BE2C (cell line): ENCODE results near the gene SAV1.
"Not testable (repeated sequence)": the region's sequence is repeated elsewhere in the genome, so short reads cannot be mapped to it uniquely, and the experiment has no call there.

Experiments used
- DNase-seq: peaks from one replicate; pipeline ENCODE4 v3.0.0-alpha.2; 2020
- H3K27me3 ChIP-seq: fragments of 250-450 bp; sonication (Bioruptor Pico); 2 replicates; pipeline ENCODE4 v1.5.1; 2020; ENCODE audit warnings: mild to moderate bottlenecking
- H3K36me3 ChIP-seq: fragments of 250-450 bp; sonication (Bioruptor Pico); 2 replicates; pipeline ENCODE4 v1.5.1; 2020; ENCODE audit warnings: mild to moderate bottlenecking
- H3K4me1 ChIP-seq: fragments of 250-450 bp; sonication (Bioruptor Pico); 2 replicates; pipeline ENCODE4 v1.5.1; 2020
- H3K4me3 ChIP-seq: 2 replicates; pipeline ENCODE4 v1.5.1; 2011; ENCODE audit warnings: low read depth, low read length
- H3K9me3 ChIP-seq: fragments of 250-450 bp; sonication (Bioruptor Pico); 2 replicates; pipeline ENCODE4 v1.5.1; 2020
- CTCF ChIP-seq: IDR thresholded peaks from 2 replicates; pipeline ENCODE4 v1.5.1; 2012; ENCODE audit warnings: mild to moderate bottlenecking, low read depth, low read length

The SAV1 gene

DNA sequence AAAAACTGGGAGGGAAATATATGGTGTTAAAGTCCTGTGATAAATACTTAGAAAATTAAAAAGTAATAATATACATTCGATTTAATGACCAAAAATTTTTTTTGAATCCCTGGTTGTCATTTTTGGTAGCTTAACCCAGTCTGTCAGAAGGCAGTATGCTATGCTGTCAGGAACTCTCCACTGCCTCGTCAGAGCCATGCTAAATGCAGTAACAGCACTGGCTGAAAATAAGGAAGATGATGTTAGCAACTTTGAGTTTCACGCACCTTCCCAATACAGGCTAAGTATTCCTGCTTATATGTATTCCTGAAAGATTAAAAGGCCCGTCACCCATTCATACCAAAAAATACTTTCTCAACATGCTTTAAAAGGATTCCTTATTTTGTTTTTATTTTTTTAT is 34.2 kb downstream of the SAV1 start:
- no peaks in the 10 kb centered on the region for H3K4me1 ChIP-seq
- H3K4me3 ChIP-seq, result no peak overlapping the region
- H3K36me3 ChIP-seq, result peaks cover 3% of the 10 kb centered on the region; the same call in 1 of the 2 replicates
- no peaks in the 10 kb centered on the region for H3K27me3 ChIP-seq
- no peak for TF ChIP-seq CTCF
- no peaks in the 10 kb centered on the region for H3K9me3 ChIP-seq
- DNase-seq, result no peak

GRCh38 chr14:50631408-50631821 is 36.7 kb downstream of the SAV1 start:
- Histone ChIP-seq H3K36me3 (peaks cover 3% of the 10 kb centered on the region; the same call in 1 of the 2 replicates), H3K4me1 (no peaks in the 10 kb centered on the region), H3K27me3 (no peaks in the 10 kb centered on the region), H3K9me3 (no peaks in the 10 kb centered on the region), H3K4me3 (no peak overlapping the region)
- TF ChIP-seq CTCF, result no peak
- no peak for DNase-seq

DNA sequence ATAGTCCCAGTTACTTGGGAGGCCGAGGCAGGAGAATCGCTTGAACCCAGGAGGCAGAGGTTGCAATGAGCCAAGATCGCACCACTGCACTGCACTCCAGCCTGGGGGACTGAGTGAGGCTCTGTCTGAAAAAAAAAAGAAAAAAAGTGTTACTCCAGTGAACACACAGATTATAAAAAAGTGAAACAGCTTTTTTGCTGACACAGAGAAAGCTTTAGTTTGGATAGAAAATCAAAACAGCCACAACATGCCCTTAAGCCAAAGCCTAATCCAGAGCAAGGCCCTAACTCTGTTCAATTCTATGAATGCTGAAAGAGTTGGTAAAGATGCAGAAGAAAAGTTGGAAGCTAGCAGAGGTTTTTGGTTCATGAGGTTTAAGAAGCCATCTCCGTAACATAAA is 43.2 kb downstream of the SAV1 start:
- DNase-seq, H3K9me3 ChIP-seq, H3K36me3 ChIP-seq, H3K27me3 ChIP-seq, H3K4me1 ChIP-seq, H3K4me3 ChIP-seq: not testable (repeated sequence)

GRCh38 chr14:50624447-50624846 is 43.7 kb downstream of the SAV1 start:
- H3K4me3 ChIP-seq, result no peak overlapping the region
- H3K36me3 ChIP-seq, result no peaks in the 10 kb centered on the region; the same call in 1 of the 2 replicates
- no peaks in the 10 kb centered on the region for H3K27me3 ChIP-seq
- TF ChIP-seq CTCF, result no peak
- no peak for DNase-seq
- H3K4me1 ChIP-seq, result no peaks in the 10 kb centered on the region
- no peaks in the 10 kb centered on the region for H3K9me3 ChIP-seq

- H3K9me3 ChIP-seq, result no peaks in the 10 kb centered on the region
- no peaks in the 10 kb centered on the region for H3K4me1 ChIP-seq
- TF ChIP-seq CTCF, result no peak
- no peak for DNase-seq
- H3K4me3 ChIP-seq, result no peak overlapping the region
- H3K36me3 ChIP-seq, result no peaks in the 10 kb centered on the region; the same call in 1 of the 2 replicates
- no peaks in the 10 kb centered on the region for H3K27me3 ChIP-seq
Measured at GRCh38 chr14:50622978-50623377, 45.1 kb downstream of the SAV1 start.

GRCh38 chr14:50620341-50620740 is 47.8 kb downstream of the SAV1 start:
- TF ChIP-seq CTCF, result no peak
- no peak for DNase-seq
- no peaks in the 10 kb centered on the region for H3K9me3 ChIP-seq

More at GRCh38 chr14:50620341-50620740, 47.8 kb downstream of the SAV1 start:
- no peaks in the 10 kb centered on the region for H3K27me3 ChIP-seq
- H3K4me1 ChIP-seq, result no peaks in the 10 kb centered on the region
- no peaks in the 10 kb centered on the region; the same call in 1 of the 2 replicates for H3K36me3 ChIP-seq
- H3K4me3 ChIP-seq, result no peak overlapping the region
